Mesothelial cell of epicardium (in vitro differentiated cells): Measurements from ENCODE around the gene UTP15. TPM values are rescaled to one million over a fixed set of nuclear protein-coding genes. Genes with fewer than 3 reads are reported as not detected.

ENCODE experiments used
- DNase-seq, 2 experiments: peaks; one replicate each; pipeline ENCODE4 v3.0.0; 2021; ENCODE audit warnings: low spot score in 2 of 2; ENCODE audit not compliant: unreplicated experiment in 2 of 2
- H3K27ac Mint-ChIP-seq: 2 replicates; pipeline ENCODE4 v1.8.0; 2021; ENCODE audit warnings: mixed read lengths
- H3K27me3 Mint-ChIP-seq: 2 replicates; pipeline ENCODE4 v1.8.0; 2021; ENCODE audit warnings: low read depth, mixed read lengths
- H3K36me3 Mint-ChIP-seq: 2 replicates; pipeline ENCODE4 v1.8.0; 2021; ENCODE audit warnings: mixed read lengths
- H3K4me1 Mint-ChIP-seq: 2 replicates; pipeline ENCODE4 v1.8.0; 2021; ENCODE audit warnings: mixed read lengths
- H3K4me3 Mint-ChIP-seq: 2 replicates; pipeline ENCODE4 v1.8.0; 2021; ENCODE audit warnings: mild to moderate bottlenecking, moderate library complexity, mixed read lengths
- H3K9me3 Mint-ChIP-seq: 2 replicates; pipeline ENCODE4 v1.8.0; 2021; ENCODE audit warnings: mixed read lengths
- total RNA-seq: library from RNA; stranded (reverse); gene quantifications from 3 replicates; pipeline ENCODE4 v1.2.1, GENCODE V29; 2021
- TF ChIP-seq, protein P1 (sequence below): fragments of 200-600 bp; sonication (generic); IDR thresholded peaks from one replicate; pipeline ENCODE4 v1.5.0; 2021; ENCODE audit warnings: antibody characterized with exemption; ENCODE audit not compliant: unreplicated experiment

The UTP15 gene
- total RNA-seq, 1 donor from 2014 or later, result 29.7 TPM

DNA sequence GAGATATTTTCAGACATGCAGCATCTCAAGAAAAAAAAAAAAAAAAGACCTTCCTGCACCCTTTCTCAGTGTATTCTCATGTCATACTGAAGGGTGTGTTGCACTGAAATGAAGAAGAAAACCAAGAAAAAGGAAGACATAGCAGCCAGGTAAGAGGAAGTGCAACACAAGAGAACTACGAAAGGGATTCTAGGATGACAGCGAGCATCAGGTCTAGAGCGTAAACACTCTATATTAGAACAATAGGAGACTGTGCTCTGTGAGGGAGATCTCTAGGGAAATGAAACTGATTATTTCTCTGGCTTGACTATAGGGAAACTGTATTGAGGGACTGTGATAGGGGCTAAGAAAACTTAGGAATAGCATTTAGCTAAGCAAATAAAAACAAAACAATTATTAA lies 37.3 kb upstream of the UTP15 start:
- Mint-ChIP-seq H3K27ac (no peak overlapping the region), H3K4me3 (no peak overlapping the region), H3K4me1 (no peaks in the 10 kb centered on the region), H3K36me3 (no peaks in the 10 kb centered on the region), H3K27me3 (peaks cover 24% of the 10 kb centered on the region), H3K9me3 (peaks cover 7% of the 10 kb centered on the region)
- no peak for DNase-seq
- TF ChIP-seq, protein P1, sequence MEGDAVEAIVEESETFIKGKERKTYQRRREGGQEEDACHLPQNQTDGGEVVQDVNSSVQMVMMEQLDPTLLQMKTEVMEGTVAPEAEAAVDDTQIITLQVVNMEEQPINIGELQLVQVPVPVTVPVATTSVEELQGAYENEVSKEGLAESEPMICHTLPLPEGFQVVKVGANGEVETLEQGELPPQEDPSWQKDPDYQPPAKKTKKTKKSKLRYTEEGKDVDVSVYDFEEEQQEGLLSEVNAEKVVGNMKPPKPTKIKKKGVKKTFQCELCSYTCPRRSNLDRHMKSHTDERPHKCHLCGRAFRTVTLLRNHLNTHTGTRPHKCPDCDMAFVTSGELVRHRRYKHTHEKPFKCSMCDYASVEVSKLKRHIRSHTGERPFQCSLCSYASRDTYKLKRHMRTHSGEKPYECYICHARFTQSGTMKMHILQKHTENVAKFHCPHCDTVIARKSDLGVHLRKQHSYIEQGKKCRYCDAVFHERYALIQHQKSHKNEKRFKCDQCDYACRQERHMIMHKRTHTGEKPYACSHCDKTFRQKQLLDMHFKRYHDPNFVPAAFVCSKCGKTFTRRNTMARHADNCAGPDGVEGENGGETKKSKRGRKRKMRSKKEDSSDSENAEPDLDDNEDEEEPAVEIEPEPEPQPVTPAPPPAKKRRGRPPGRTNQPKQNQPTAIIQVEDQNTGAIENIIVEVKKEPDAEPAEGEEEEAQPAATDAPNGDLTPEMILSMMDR, result no peak

- Mint-ChIP-seq H3K4me1 (no peaks in the 10 kb centered on the region), H3K27ac (no peak overlapping the region), H3K4me3 (no peak overlapping the region), H3K27me3 (peaks cover 25% of the 10 kb centered on the region), H3K36me3 (no peaks in the 10 kb centered on the region), H3K9me3 (peaks cover 9% of the 10 kb centered on the region)
- TF ChIP-seq, protein P1, result no peak
- no peak for DNase-seq
Observed at GRCh38 chr5:73529081-73529480, 36.5 kb upstream of the UTP15 start.

- no peak for DNase-seq
Observed at GRCh38 chr5:73531356-73531755, 34.2 kb upstream of the UTP15 start.

DNA sequence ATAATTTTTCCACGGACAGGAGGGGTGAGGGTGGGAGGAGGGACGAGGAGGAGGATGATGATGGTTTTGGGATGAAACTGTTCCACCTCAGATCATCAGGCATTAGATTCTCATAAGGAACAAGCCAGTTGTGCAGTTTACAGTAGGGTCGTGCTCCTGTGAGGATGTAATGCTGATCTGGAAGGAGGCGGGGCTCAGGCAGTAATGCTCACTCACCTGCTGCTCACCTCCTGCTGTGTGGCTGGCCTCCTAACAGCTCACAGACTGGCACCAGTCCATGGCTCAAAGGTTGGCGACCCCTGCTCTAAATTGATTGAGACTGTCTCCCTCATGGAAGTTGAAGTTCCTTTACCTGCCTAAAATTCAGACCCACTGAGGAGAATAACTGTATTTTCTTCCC lies 33.3 kb upstream of the UTP15 start:
- TF ChIP-seq, protein P1, result no peak
- Mint-ChIP-seq H3K27me3 (peaks cover 25% of the 10 kb centered on the region), H3K4me3 (no peak overlapping the region), H3K4me1 (no peaks in the 10 kb centered on the region), H3K9me3 (peaks cover 20% of the 10 kb centered on the region), H3K36me3 (no peaks in the 10 kb centered on the region), H3K27ac (no peak overlapping the region)
- no peak for DNase-seq

More at GRCh38 chr5:73531356-73531755, 34.2 kb upstream of the UTP15 start:
- TF ChIP-seq, protein P1, result no peak
- no peaks in the 10 kb centered on the region for H3K36me3 Mint-ChIP-seq
- H3K4me3 Mint-ChIP-seq, result no peak overlapping the region
- peaks cover 25% of the 10 kb centered on the region for H3K27me3 Mint-ChIP-seq
- no peaks in the 10 kb centered on the region for H3K4me1 Mint-ChIP-seq
- H3K9me3 Mint-ChIP-seq, result peaks cover 20% of the 10 kb centered on the region
- no peak overlapping the region for H3K27ac Mint-ChIP-seq

- H3K36me3 Mint-ChIP-seq, result no peaks in the 10 kb centered on the region
- no peak overlapping the region for H3K27ac Mint-ChIP-seq
- DNase-seq, result no peak
- H3K4me1 Mint-ChIP-seq, result no peaks in the 10 kb centered on the region
- H3K27me3 Mint-ChIP-seq, result peaks cover 28% of the 10 kb centered on the region
- TF ChIP-seq, protein P1, result no peak
- H3K4me3 Mint-ChIP-seq, result no peak overlapping the region
- H3K9me3 Mint-ChIP-seq, result peaks cover 20% of the 10 kb centered on the region
Observed at GRCh38 chr5:73534011-73534644, 31.4 kb upstream of the UTP15 start.
